ENCODE results near the gene TLE2. TPM values are rescaled to one million over a fixed set of nuclear protein-coding genes. Genes with fewer than 3 reads are reported as not detected.
"Not testable (repeated sequence)": the region's sequence is repeated elsewhere in the genome, so short reads cannot be mapped to it uniquely, and the experiment has no call there.

The TLE2 gene
- polyA plus RNA-seq, 6 donors from 2014 or later: 0.84 to 2.3 (median 1.9) TPM; not detected in 1

GRCh38 chr19:2977001-2977745, 51.9 kb downstream of the TLE2 start, which contains the start of gene TLE6:
TLE6 (plus strand) TSS chr19:2977564; CDS start chr19:2978234, 670 bp downstream.
- DNase-seq: peak; percentile 95
- Mint-ChIP-seq H3K27me3 (peaks cover 0 to 6% (median 6%) of the 10 kb centered on the region in 3 donors), H3K4me3 (peak within 1 kb of the TSS; percentile 90 to 99 (median 96)), H3K4me1 (peaks cover 15 to 37% (median 29%) of the 10 kb centered on the region in 3 donors), H3K9me3 (no peaks in the 10 kb centered on the region), H3K27ac (peak within 1 kb of the TSS; percentile 54 to 96 (median 90)), H3K36me3 (no peaks in the 10 kb centered on the region)
- ATAC-seq (ENCODE audit: low read depth in 2 of 2): peak; percentile 98

- H3K9me3 Mint-ChIP-seq: no peaks in the 10 kb centered on the region
- H3K27ac Mint-ChIP-seq: peak overlapping the region in 3 of 6 donors; percentile 87 to 96 (median 95)
- H3K36me3 Mint-ChIP-seq: no peaks in the 10 kb centered on the region
- ATAC-seq (ENCODE audit: low read depth in 2 of 2) (no peak), DNase-seq (no peak)
- peaks cover 15 to 33% (median 25%) of the 10 kb centered on the region in 3 donors for H3K4me1 Mint-ChIP-seq
- H3K4me3 Mint-ChIP-seq: peak overlapping the region; percentile 90 to 99 (median 96)
- peaks cover 0 to 6% (median 2%) of the 10 kb centered on the region in 3 donors for H3K27me3 Mint-ChIP-seq
These were observed 52.5 kb downstream of the TLE2 start for GRCh38 chr19:2976609-2977000.

- peak overlapping the region in 1 of 6 donors; percentile 39 for H3K27ac Mint-ChIP-seq
- H3K4me3 Mint-ChIP-seq: peak overlapping the region in 6 of 8 donors; percentile 3 to 90 (median 30)
- peaks cover 0 to 6% (median 0%) of the 10 kb centered on the region in 3 donors for H3K27me3 Mint-ChIP-seq
- peaks cover 15 to 38% (median 35%) of the 10 kb centered on the region in 3 donors for H3K4me1 Mint-ChIP-seq
- DNase-seq: no peak
- no peaks in the 10 kb centered on the region for H3K9me3 Mint-ChIP-seq
- no peak for ATAC-seq (ENCODE audit: low read depth in 2 of 2)
- no peaks in the 10 kb centered on the region for H3K36me3 Mint-ChIP-seq
These were observed 54.6 kb downstream of the TLE2 start for GRCh38 chr19:2974342-2975041.

DNA sequence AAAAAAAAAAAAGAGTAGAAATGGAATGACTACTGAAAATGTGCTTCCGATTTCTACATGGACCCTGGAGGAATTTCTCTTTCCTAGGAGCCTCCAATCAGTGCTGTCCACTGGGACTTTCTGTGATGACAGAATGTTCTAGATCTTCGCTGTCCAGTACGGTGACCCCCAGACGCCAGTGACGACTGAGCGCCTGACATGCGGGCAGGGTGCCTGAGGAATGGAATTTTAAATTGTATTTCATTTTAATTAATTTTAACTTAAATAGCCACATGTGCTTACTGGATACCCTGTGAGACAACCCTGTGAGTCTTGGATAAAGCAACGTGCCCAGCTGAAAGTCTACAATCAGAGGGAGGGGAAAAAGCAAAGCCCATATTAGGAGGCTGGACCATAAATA, 55.9 kb downstream of the TLE2 start:
- Mint-ChIP-seq H3K4me1 (peaks cover 22 to 51% (median 48%) of the 10 kb centered on the region in 3 donors), H3K27ac (no peak overlapping the region), H3K27me3 (peaks cover 0 to 6% (median 0%) of the 10 kb centered on the region in 3 donors), H3K4me3 (peak overlapping the region in 3 of 8 donors; percentile 4 to 74 (median 9)), H3K9me3 (no peaks in the 10 kb centered on the region), H3K36me3 (no peaks in the 10 kb centered on the region)
- ATAC-seq (ENCODE audit: low read depth in 2 of 2): no peak
- no peak for DNase-seq

GRCh38 chr19:2970201-2970835, 58.8 kb downstream of the TLE2 start:
- H3K27ac Mint-ChIP-seq: peak overlapping the region in 2 of 6 donors; percentile 37 to 47
- peaks cover 0 to 5% (median 0%) of the 10 kb centered on the region in 7 donors for H3K9me3 Mint-ChIP-seq
- no peaks in the 10 kb centered on the region for H3K36me3 Mint-ChIP-seq
- peak overlapping the region in 2 of 8 donors; percentile 51 to 86 for H3K4me3 Mint-ChIP-seq
- ATAC-seq (ENCODE audit: low read depth in 2 of 2): no peak
- no peak for DNase-seq
- H3K4me1 Mint-ChIP-seq: peaks cover 21 to 64% (median 59%) of the 10 kb centered on the region in 3 donors
- peaks cover 0 to 6% (median 0%) of the 10 kb centered on the region in 3 donors for H3K27me3 Mint-ChIP-seq

GRCh38 chr19:2969104-2969504, 60.0 kb downstream of the TLE2 start:
- H3K4me3 Mint-ChIP-seq: peak overlapping the region in 7 of 8 donors; percentile 47 to 86 (median 59)
- ATAC-seq (ENCODE audit: low read depth in 2 of 2): peak; percentile 84 to 85
- peak; percentile 64 for DNase-seq

DNA sequence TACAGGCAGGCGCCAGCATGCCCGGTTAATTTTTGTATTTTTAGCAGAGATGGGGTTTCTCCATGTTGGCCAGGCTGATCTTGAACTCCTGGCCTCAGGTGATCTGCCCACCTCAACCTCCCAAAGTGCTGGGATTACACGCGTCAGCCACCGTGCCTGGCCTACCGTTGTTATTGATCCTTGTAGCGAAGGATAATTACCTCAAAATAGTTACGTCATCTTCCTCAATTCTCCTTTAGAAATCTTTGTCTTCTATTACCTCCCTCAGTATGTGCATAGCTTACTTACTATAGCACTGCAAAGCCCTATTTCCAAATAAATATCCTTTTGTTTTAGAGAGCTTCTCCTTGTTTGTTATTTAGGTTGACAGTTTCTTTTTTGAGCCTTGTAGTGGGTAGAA, 61.1 kb downstream of the TLE2 start:
- Mint-ChIP-seq H3K27me3 (no peaks in the 10 kb centered on the region), H3K27ac (peak overlapping the region in 3 of 6 donors; percentile 21 to 88 (median 60)), H3K4me1 (peaks cover 17 to 61% (median 57%) of the 10 kb centered on the region in 3 donors), H3K36me3 (peaks cover 0 to 8% of the 10 kb centered on the region in 2 donors), H3K9me3 (peaks cover 0 to 9% (median 0%) of the 10 kb centered on the region in 7 donors), H3K4me3 (peak overlapping the region in 4 of 8 donors; percentile 51 to 86 (median 60))
- no peak for DNase-seq
- ATAC-seq (ENCODE audit: low read depth in 2 of 2): no peak

More at GRCh38 chr19:2969104-2969504, 60.0 kb downstream of the TLE2 start:
- Mint-ChIP-seq H3K9me3 (peaks cover 0 to 9% (median 0%) of the 10 kb centered on the region in 7 donors), H3K27me3 (peaks cover 0 to under 1% (median 0%) of the 10 kb centered on the region in 3 donors), H3K36me3 (peaks cover 0 to 7% of the 10 kb centered on the region in 2 donors), H3K4me1 (peaks cover 17 to 58% (median 51%) of the 10 kb centered on the region in 3 donors), H3K27ac (peak overlapping the region; percentile 82 to 95 (median 90))

DNA sequence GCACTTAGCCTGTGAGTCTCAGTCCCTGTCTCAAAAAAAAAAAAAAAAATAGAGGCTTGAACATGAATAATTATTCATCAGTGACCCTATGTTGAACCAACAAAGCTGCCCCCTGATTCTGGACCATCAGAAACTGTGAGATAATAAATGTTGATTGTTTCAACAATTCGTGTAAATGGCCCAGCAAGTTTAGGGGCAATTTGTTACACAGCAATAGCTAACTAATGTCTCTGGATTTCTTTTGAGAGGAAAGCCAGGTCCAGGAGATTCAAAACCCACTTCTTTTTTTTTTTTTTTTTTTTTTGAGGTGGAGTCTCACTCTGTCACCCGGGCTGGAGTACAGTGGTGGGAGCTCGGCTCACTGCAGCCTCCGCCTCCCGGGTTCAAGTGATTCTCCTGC, 64.2 kb downstream of the TLE2 start:
- peaks cover 22 to 58% (median 52%) of the 10 kb centered on the region in 3 donors for H3K4me1 Mint-ChIP-seq
- no peaks in the 10 kb centered on the region for H3K27me3 Mint-ChIP-seq
- H3K36me3 Mint-ChIP-seq: peaks cover 0 to 8% of the 10 kb centered on the region in 2 donors
- DNase-seq: no peak
- H3K27ac Mint-ChIP-seq: no peak overlapping the region
- H3K4me3 Mint-ChIP-seq: peak overlapping the region in 1 of 8 donors; percentile 6
- peaks cover 0 to 9% (median 0%) of the 10 kb centered on the region in 7 donors for H3K9me3 Mint-ChIP-seq
- no peak for ATAC-seq (ENCODE audit: low read depth in 2 of 2)

DNA sequence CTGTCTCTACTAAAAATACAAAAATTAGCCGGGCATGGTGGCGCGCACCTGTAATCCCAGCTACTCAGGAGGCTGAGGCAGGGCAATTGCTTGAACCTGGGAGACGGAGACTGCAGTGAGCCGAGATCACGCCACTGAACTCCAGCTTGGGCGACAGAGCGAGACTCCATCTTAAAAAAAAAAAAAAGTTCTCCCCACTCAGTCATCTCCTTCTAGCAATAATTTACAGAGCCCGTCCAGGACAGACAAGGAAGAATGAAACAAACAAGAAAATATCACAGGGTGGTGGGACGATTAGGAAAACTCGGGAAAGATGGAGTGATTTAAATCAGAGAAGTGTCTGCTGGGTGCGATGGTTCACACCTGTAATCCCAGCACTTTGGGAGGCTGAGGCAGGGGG, 65.4 kb downstream of the TLE2 start:
- not testable (repeated sequence) for H3K27me3 Mint-ChIP-seq; H3K36me3 Mint-ChIP-seq; H3K9me3 Mint-ChIP-seq; H3K4me3 Mint-ChIP-seq; DNase-seq; ATAC-seq (ENCODE audit: low read depth in 2 of 2)
- Mint-ChIP-seq H3K27ac (peak overlapping the region in 4 of 6 donors; percentile 10 to 42 (median 36)), H3K4me1 (peaks cover 16 to 48% (median 43%) of the 10 kb centered on the region in 3 donors)

GRCh38 chr19:2963122-2963521, 66.0 kb downstream of the TLE2 start:
- DNase-seq (no peak), ATAC-seq (ENCODE audit: low read depth in 2 of 2) (no peak)
- H3K4me1 Mint-ChIP-seq: peaks cover 15 to 43% (median 38%) of the 10 kb centered on the region in 3 donors
- H3K4me3 Mint-ChIP-seq: no peak overlapping the region
- H3K9me3 Mint-ChIP-seq: peaks cover 0 to 9% (median 0%) of the 10 kb centered on the region in 7 donors
- peak overlapping the region in 1 of 6 donors; percentile 54 for H3K27ac Mint-ChIP-seq
- peaks cover 0 to 8% of the 10 kb centered on the region in 2 donors for H3K36me3 Mint-ChIP-seq
- no peaks in the 10 kb centered on the region for H3K27me3 Mint-ChIP-seq

DNA sequence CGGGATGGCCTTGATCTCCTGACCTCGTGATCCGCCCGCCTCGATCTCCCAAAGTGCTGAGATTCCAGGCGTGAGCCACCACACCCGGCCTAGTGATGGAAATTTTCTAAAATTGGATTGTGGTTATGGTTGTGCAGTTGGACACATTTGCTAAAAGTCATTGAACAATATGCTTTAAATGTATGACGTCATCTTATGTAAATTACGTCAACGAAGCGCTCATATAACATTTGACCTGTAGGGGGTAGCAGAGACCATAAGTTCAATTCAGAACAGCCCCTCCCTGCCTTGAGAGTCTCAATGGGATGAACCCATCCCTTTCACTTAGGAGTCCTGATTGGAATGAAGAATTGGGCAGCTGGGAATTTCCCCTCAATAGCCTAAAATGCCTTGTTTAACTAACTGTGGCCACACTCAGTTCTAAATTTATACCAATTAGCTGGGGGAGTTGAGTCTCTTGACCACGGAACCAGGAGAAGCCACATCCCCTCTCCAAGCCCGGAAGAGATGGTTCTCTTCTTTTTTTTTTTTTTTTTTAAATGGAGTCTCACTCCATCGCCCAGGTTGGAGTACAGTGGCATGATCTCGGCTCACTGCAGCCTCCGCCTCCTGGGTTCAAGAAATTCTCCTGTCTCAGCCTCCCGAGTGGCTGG, 66.9 kb downstream of the TLE2 start:
- Mint-ChIP-seq H3K36me3 (peaks cover 0 to 8% of the 10 kb centered on the region in 2 donors), H3K4me3 (peak overlapping the region in 5 of 8 donors; percentile 13 to 74 (median 50)), H3K27me3 (no peaks in the 10 kb centered on the region), H3K27ac (peak overlapping the region; percentile 47 to 96 (median 93)), H3K9me3 (peaks cover 0 to 7% (median 0%) of the 10 kb centered on the region in 7 donors), H3K4me1 (peaks cover 12 to 33% (median 30%) of the 10 kb centered on the region in 3 donors)
- ATAC-seq (ENCODE audit: low read depth in 2 of 2) (peak; percentile 68 to 81), DNase-seq (peak; percentile 77)

- DNase-seq: no peak
- H3K27me3 Mint-ChIP-seq: no peaks in the 10 kb centered on the region
- peaks cover 0 to 2% (median 0%) of the 10 kb centered on the region in 7 donors for H3K9me3 Mint-ChIP-seq
- H3K27ac Mint-ChIP-seq: no peak overlapping the region
- peaks cover 8 to 18% (median 13%) of the 10 kb centered on the region in 3 donors for H3K4me1 Mint-ChIP-seq
- H3K4me3 Mint-ChIP-seq: no peak overlapping the region
- no peak for ATAC-seq (ENCODE audit: low read depth in 2 of 2)
- H3K36me3 Mint-ChIP-seq: peaks cover 0 to 8% of the 10 kb centered on the region in 2 donors
These were observed 69.0 kb downstream of the TLE2 start for GRCh38 chr19:2960120-2960519.

Measured in naive B cell (primary cell).